Natural killer cell (primary cell): Measurements from ENCODE around the gene GREB1L. TPM values are rescaled to one million over a fixed set of nuclear protein-coding genes. Genes with fewer than 3 reads are reported as not detected.
"Not testable (repeated sequence)": the region's sequence is repeated elsewhere in the genome, so short reads cannot be mapped to it uniquely, and the experiment has no call there.

Experiments used
- ATAC-seq, 3 donors: fragments of 150-1000 bp in 2 of 3; fragments of 200-7000 bp in 1 of 3; cut with Tn5 transposase; 1 replicate in 1 of 3; 2 replicates in 2 of 3; pipeline ENCODE4 v1.10.0; 2021; ENCODE audit warnings: mild to moderate bottlenecking in 2 of 3, moderate library complexity in 2 of 3
- DNase-seq, 2 donors: peaks; one replicate each; pipeline versions ENCODE4 v3.0.0 to v3.0.0-alpha.2; 2013 to 2021; ENCODE audit warnings: mixed read lengths in 1 of 2
- H3K27ac ChIP-seq: one replicate; pipeline ENCODE4 v1.5.1; 2013; ENCODE audit warnings: mild to moderate bottlenecking, low read length
- H3K27me3 ChIP-seq: one replicate; pipeline ENCODE4 v1.6.1; 2013; ENCODE audit warnings: low read length; ENCODE audit not compliant: control insufficient read depth, insufficient read depth
- H3K36me3 ChIP-seq: one replicate; pipeline ENCODE4 v1.6.1; 2013; ENCODE audit warnings: low read length; ENCODE audit not compliant: control insufficient read depth, insufficient read depth
- H3K4me1 ChIP-seq: one replicate; pipeline ENCODE4 v1.6.1; 2013; ENCODE audit warnings: low read length; ENCODE audit not compliant: control insufficient read depth, insufficient read depth
- H3K4me3 ChIP-seq: one replicate; pipeline ENCODE4 v1.5.1; 2013; ENCODE audit warnings: low read length
- H3K9me3 ChIP-seq: one replicate; pipeline ENCODE4 v1.6.1; 2013; ENCODE audit warnings: low read length; ENCODE audit not compliant: control insufficient read depth, insufficient read depth
- H3K27ac Mint-ChIP-seq, 2 donors: one replicate each; pipeline ENCODE4 v1.8.0; 2022; ENCODE audit warnings: mild to moderate bottlenecking in 2 of 2, mixed read lengths in 2 of 2, moderate library complexity in 1 of 2
- H3K27me3 Mint-ChIP-seq, 2 donors: one replicate each; pipeline ENCODE4 v1.8.0; 2022; ENCODE audit warnings: low read depth in 2 of 2, mixed read lengths in 2 of 2
- H3K36me3 Mint-ChIP-seq: one replicate; pipeline ENCODE4 v1.8.0; 2022; ENCODE audit warnings: mixed read lengths
- H3K4me1 Mint-ChIP-seq, 2 donors: one replicate each; pipeline ENCODE4 v1.8.0; 2022; ENCODE audit warnings: mixed read lengths in 2 of 2
- H3K4me3 Mint-ChIP-seq: one replicate; pipeline ENCODE4 v1.8.0; 2022; ENCODE audit warnings: mild to moderate bottlenecking, moderate library complexity, mixed read lengths
- H3K9me3 Mint-ChIP-seq, 2 donors: one replicate each; pipeline ENCODE4 v1.8.0; 2022; ENCODE audit warnings: mixed read lengths in 2 of 2
- CTCF ChIP-seq: fragments of 200-600 bp; IDR thresholded peaks from one replicate; pipeline ENCODE4 v1.8.0; 2022; ENCODE audit warnings: antibody characterized with exemption
- WGBS: methylation state at CpG from one replicate; pipeline ENCODE4 v1.1.7; 2013; ENCODE audit warnings: missing lambda C conversion rate; ENCODE audit not compliant: insufficient coverage; 5-methylcytosine and 5-hydroxymethylcytosine counted together
- intact Hi-C: fragments of 100-400 bp; cut with micrococcal nuclease; formaldehyde crosslinking; loops from one replicate; pipeline ENCODE4 v1.14.2; 2022
- total RNA-seq, 4 donors: library from RNA; stranded (reverse); fragments of 120-200 nt in 1 of 4; gene quantifications; one replicate each; pipeline versions ENCODE4 v1.2.3 to v1.2.4, GENCODE V29; 2013 to 2022

The GREB1L gene
- total RNA-seq, 3 donors from 2014 or later (not counting 1 experiment from before 2014, with no cell fraction given): not detected

GRCh38 chr18:21210278-21210677 lies 31.8 kb upstream of the GREB1L start:
- Mint-ChIP-seq H3K4me3 (no peak overlapping the region), H3K27me3 (no peaks in the 10 kb centered on the region), H3K27ac (no peak overlapping the region), H3K9me3 (no peaks in the 10 kb centered on the region), H3K4me1 (no peaks in the 10 kb centered on the region), H3K36me3 (no peaks in the 10 kb centered on the region)
- no CpG with 5 or more reads among the region's 1 CpG for WGBS
- Histone ChIP-seq H3K36me3 (no peaks in the 10 kb centered on the region), H3K27me3 (no peaks in the 10 kb centered on the region), H3K4me1 (no peaks in the 10 kb centered on the region), H3K4me3 (no peak overlapping the region), H3K9me3 (no peaks in the 10 kb centered on the region), H3K27ac (no peak overlapping the region)
- TF ChIP-seq CTCF: no peak
- DNase-seq (no peak), ATAC-seq (no peak)
- intact Hi-C loops: no loop called here

DNA sequence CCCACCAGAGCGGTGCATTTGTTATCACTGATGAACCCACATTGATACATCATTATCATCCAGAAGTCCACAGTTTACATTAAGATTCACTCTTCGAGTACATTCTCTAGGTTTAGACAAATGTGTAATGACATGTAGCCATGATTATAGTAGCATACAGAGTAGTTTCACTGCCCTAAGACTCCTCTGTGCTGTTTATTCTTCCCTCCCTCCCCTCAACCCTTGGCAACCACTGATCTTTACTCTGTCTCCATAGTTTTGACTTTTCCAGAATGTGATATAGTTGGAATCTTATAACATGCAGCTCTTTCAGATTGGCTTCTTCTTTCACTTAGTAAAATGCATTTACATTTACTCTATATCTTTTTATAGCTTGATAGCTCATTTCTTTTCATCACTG lies 31.2 kb upstream of the GREB1L start:
- no peak for TF ChIP-seq CTCF
- no peak for ATAC-seq

GRCh38 chr18:21214409-21214808 lies 27.6 kb upstream of the GREB1L start:
- H3K27me3 ChIP-seq, H3K27me3 Mint-ChIP-seq, H3K4me1 ChIP-seq, H3K4me3 Mint-ChIP-seq, H3K4me1 Mint-ChIP-seq, H3K27ac ChIP-seq, DNase-seq, H3K36me3 Mint-ChIP-seq, H3K36me3 ChIP-seq, H3K9me3 ChIP-seq, H3K27ac Mint-ChIP-seq, H3K4me3 ChIP-seq, ATAC-seq, H3K9me3 Mint-ChIP-seq, intact Hi-C loops: not testable (repeated sequence)
- 92% methylated on average over 5 of the region's 5 CpGs for WGBS

More for the DNA sequence above, 31.2 kb upstream of the GREB1L start:
- H3K36me3 Mint-ChIP-seq: no peaks in the 10 kb centered on the region
- H3K9me3 Mint-ChIP-seq: no peaks in the 10 kb centered on the region
- Histone ChIP-seq H3K4me1 (no peaks in the 10 kb centered on the region), H3K27ac (no peak overlapping the region), H3K4me3 (no peak overlapping the region), H3K9me3 (no peaks in the 10 kb centered on the region), H3K27me3 (no peaks in the 10 kb centered on the region), H3K36me3 (no peaks in the 10 kb centered on the region)
- no peak for DNase-seq
- H3K27ac Mint-ChIP-seq: no peak overlapping the region
- intact Hi-C loops: no loop called here
- H3K27me3 Mint-ChIP-seq: no peaks in the 10 kb centered on the region
- no peak overlapping the region for H3K4me3 Mint-ChIP-seq
- H3K4me1 Mint-ChIP-seq: no peaks in the 10 kb centered on the region
- 80% methylated on average over 2 of the region's 2 CpGs for WGBS

DNA sequence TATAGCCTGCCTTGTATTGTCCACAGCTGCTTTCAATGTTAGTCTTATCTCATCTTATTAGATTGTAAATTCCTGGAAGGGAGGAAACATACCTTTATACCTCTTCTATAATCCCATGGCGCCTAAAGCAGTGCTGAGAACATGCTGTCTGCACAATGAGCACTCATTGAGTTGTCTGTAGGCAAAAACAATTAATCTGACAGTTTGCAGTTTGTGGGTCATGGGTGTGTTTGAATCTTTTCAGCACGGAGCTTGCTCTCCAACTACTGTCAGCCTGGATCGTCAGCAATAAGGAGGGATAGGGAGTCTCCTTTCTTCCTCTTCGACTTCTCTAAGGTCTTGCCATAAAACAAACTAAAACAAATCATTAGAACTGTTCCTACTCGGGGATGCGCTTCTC lies 26.5 kb upstream of the GREB1L start:
- H3K4me3 ChIP-seq: no peak overlapping the region
- Mint-ChIP-seq H3K27me3 (no peaks in the 10 kb centered on the region), H3K9me3 (no peaks in the 10 kb centered on the region), H3K4me3 (no peak overlapping the region), H3K4me1 (no peaks in the 10 kb centered on the region), H3K36me3 (no peaks in the 10 kb centered on the region), H3K27ac (no peak overlapping the region)
- H3K27me3 ChIP-seq: no peaks in the 10 kb centered on the region
- intact Hi-C loops: no loop called here
- WGBS: 85% methylated on average over 6 of the region's 6 CpGs
- H3K9me3 ChIP-seq: no peaks in the 10 kb centered on the region
- no peak for TF ChIP-seq CTCF
- H3K27ac ChIP-seq: no peak overlapping the region
- H3K36me3 ChIP-seq: no peaks in the 10 kb centered on the region
- no peak for ATAC-seq
- DNase-seq: no peak
- no peaks in the 10 kb centered on the region for H3K4me1 ChIP-seq
